ENCODE measurements around the gene DGLUCY. TPM values are rescaled to one million over a fixed set of nuclear protein-coding genes. Genes with fewer than 3 reads are reported as not detected.

Gene DGLUCY, protein sequence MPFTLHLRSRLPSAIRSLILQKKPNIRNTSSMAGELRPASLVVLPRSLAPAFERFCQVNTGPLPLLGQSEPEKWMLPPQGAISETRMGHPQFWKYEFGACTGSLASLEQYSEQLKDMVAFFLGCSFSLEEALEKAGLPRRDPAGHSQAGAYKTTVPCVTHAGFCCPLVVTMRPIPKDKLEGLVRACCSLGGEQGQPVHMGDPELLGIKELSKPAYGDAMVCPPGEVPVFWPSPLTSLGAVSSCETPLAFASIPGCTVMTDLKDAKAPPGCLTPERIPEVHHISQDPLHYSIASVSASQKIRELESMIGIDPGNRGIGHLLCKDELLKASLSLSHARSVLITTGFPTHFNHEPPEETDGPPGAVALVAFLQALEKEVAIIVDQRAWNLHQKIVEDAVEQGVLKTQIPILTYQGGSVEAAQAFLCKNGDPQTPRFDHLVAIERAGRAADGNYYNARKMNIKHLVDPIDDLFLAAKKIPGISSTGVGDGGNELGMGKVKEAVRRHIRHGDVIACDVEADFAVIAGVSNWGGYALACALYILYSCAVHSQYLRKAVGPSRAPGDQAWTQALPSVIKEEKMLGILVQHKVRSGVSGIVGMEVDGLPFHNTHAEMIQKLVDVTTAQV
- total RNA-seq, result 10 to 100 TPM; 67.2 to 74.3 TPM
- 10 to 100 TPM; 29.0 to 36.9 TPM for polyA plus RNA-seq
- long read RNA-seq, donor 1, partial matches to known transcripts, result 8 of 12 reads
- long read RNA-seq, donor 1, other reads (novel, unspliced or antisense), result 0 of 12 reads
- long read RNA-seq, donor 2, partial matches to known transcripts, result 0 of 3 reads
- long read RNA-seq, donor 2, other reads (novel, unspliced or antisense), result 0 of 3 reads
- long read RNA-seq, donor 3, partial matches to known transcripts, result 5 of 5 reads
- long read RNA-seq, donor 3, other reads (novel, unspliced or antisense), result 0 of 5 reads
- long read RNA-seq, donor 4, partial matches to known transcripts, result 0 of 3 reads
- long read RNA-seq, donor 4, other reads (novel, unspliced or antisense), result 0 of 3 reads
- long read RNA-seq, donor 5, partial matches to known transcripts, result 7 of 10 reads
- long read RNA-seq, donor 5, other reads (novel, unspliced or antisense), result 0 of 10 reads

DNA sequence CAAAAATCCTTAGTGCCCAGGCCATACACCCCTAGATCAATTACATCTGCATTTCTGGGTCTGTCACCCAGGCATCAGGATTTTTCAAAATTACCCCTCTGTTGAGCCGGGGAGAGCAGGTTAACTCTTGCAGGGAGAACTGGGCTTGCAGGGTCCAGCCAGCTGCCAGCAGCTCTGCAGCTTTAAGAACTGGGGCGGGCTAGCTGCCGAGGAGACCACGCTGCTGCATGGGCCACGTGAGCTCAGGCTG is at the start of gene DGLUCY:
Gene DGLUCY (plus strand): TSS at position 245 of the 250 bp plus-strand sequence. CDS start 46,222 bp downstream, outside the sequence.
- Histone ChIP-seq H3K27me3 (ENCODE audit: control insufficient read depth in 3 of 3, insufficient read depth in 3 of 3, low read length in 2 of 3) (no peaks in the 10 kb centered on the region), H3K27ac (ENCODE audit: low read depth in 1 of 2, low read length in 1 of 2) (peak within 1 kb of the TSS; percentile 92 to 98), H3K4me3 (peak within 1 kb of the TSS; percentile 75), H3K4me1 (ENCODE audit: control insufficient read depth in 5 of 5, insufficient read depth in 5 of 5, low read length in 5 of 5) (peaks cover 11 to 31% (median 12%) of the 10 kb centered on the region in 5 donors), H3K9ac (ENCODE audit: insufficient read depth in 1 of 2, low read length in 2 of 2) (peak within 1 kb of the TSS; percentile 74 to 83), H3K9me3 (ENCODE audit: control insufficient read depth in 4 of 4, insufficient read depth in 3 of 4, low read length in 3 of 4) (no peaks in the 10 kb centered on the region), H3K36me3 (ENCODE audit: control insufficient read depth in 4 of 4, insufficient read depth in 4 of 4, low read length in 4 of 4) (no peaks in the 10 kb centered on the region)
- WGBS, 2 donors, result 0 to 3% methylated on average over 5 of the region's 5 CpGs
- DNase-seq (peak; percentile 86 to 92 (median 88)), ATAC-seq (ENCODE audit: insufficient read depth, low FRiP score) (peak; percentile 85)
- TF ChIP-seq, protein P1, sequence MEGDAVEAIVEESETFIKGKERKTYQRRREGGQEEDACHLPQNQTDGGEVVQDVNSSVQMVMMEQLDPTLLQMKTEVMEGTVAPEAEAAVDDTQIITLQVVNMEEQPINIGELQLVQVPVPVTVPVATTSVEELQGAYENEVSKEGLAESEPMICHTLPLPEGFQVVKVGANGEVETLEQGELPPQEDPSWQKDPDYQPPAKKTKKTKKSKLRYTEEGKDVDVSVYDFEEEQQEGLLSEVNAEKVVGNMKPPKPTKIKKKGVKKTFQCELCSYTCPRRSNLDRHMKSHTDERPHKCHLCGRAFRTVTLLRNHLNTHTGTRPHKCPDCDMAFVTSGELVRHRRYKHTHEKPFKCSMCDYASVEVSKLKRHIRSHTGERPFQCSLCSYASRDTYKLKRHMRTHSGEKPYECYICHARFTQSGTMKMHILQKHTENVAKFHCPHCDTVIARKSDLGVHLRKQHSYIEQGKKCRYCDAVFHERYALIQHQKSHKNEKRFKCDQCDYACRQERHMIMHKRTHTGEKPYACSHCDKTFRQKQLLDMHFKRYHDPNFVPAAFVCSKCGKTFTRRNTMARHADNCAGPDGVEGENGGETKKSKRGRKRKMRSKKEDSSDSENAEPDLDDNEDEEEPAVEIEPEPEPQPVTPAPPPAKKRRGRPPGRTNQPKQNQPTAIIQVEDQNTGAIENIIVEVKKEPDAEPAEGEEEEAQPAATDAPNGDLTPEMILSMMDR (IDR thresholded peaks at IDR 0.05; ENCODE audit: control extremely low read depth, extremely low read depth), result no peak

DNA sequence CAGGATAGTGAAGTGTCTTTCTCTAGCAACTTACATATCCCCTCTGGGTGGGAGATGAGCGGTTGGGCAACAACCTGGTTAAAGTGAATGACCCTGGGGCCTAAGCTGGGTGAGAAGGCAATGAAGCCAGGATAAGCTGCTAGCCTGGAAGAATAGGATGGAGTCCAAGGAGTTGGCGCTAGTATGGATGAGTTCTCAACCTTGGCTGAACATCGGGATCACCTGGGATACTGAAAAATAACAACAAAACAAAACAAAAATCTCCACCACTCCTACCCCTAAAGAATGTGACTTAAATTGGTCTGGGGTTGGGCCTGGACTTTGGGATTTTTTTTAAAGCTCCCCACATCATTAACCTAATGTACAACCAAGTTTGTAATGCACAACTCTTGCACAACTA is 48.6 kb upstream of the DGLUCY start:
- 80 to 90% methylated on average over 3 of the region's 3 CpGs for WGBS, 2 donors
- TF ChIP-seq, protein P1 (IDR thresholded peaks at IDR 0.05; ENCODE audit: control extremely low read depth, extremely low read depth), result no peak

DNA sequence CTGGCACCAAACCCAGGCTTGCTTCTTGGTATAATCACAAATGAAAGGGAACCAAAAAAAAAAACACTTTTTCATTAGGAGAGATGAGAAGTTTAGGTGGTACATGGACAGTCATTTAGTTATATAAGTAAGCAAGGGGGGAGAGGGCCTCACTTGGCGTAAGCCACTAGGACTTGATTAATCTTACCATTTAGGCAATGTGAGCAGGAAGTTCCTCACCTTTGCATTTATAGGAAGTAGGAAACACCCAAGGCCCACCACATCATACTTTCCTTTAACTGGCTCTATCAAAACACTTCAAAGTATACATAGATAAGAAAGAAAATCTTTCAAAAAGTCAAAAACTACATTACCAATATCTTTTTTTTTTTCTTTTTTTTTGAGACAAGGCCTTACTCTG is 46.7 kb upstream of the DGLUCY start:
- H3K27ac ChIP-seq (ENCODE audit: low read depth in 1 of 2, low read length in 1 of 2), result no peak overlapping the region
- peaks cover 0 to 2% (median 0%) of the 10 kb centered on the region in 5 donors for H3K4me1 ChIP-seq (ENCODE audit: control insufficient read depth in 5 of 5, insufficient read depth in 5 of 5, low read length in 5 of 5)
- TF ChIP-seq, protein P1 (IDR thresholded peaks at IDR 0.05; ENCODE audit: control extremely low read depth, extremely low read depth), result no peak
- H3K36me3 ChIP-seq (ENCODE audit: control insufficient read depth in 4 of 4, insufficient read depth in 4 of 4, low read length in 4 of 4), result no peaks in the 10 kb centered on the region
- 48 to 76% methylated on average over 1 of the region's 1 CpG for WGBS, 2 donors
- no peak for DNase-seq
- no peaks in the 10 kb centered on the region for H3K27me3 ChIP-seq (ENCODE audit: control insufficient read depth in 3 of 3, insufficient read depth in 3 of 3, low read length in 2 of 3)
- no peak for ATAC-seq (ENCODE audit: insufficient read depth, low FRiP score)
- peaks cover 0 to 2% (median 0%) of the 10 kb centered on the region in 4 donors for H3K9me3 ChIP-seq (ENCODE audit: control insufficient read depth in 4 of 4, insufficient read depth in 3 of 4, low read length in 3 of 4)
- no peak overlapping the region for H3K4me3 ChIP-seq
- no peak overlapping the region for H3K9ac ChIP-seq (ENCODE audit: insufficient read depth in 1 of 2, low read length in 2 of 2)

More for the DNA sequence above, 48.6 kb upstream of the DGLUCY start:
- no peak overlapping the region for H3K9ac ChIP-seq (ENCODE audit: insufficient read depth in 1 of 2, low read length in 2 of 2)
- H3K4me1 ChIP-seq (ENCODE audit: control insufficient read depth in 5 of 5, insufficient read depth in 5 of 5, low read length in 5 of 5), result peaks cover 0 to 6% (median 3%) of the 10 kb centered on the region in 5 donors
- H3K9me3 ChIP-seq (ENCODE audit: control insufficient read depth in 4 of 4, insufficient read depth in 3 of 4, low read length in 3 of 4), result peaks cover 0 to 2% (median 0%) of the 10 kb centered on the region in 4 donors
- H3K4me3 ChIP-seq, result no peak overlapping the region
- no peak for DNase-seq
- ATAC-seq (ENCODE audit: insufficient read depth, low FRiP score), result no peak
- no peak overlapping the region for H3K27ac ChIP-seq (ENCODE audit: low read depth in 1 of 2, low read length in 1 of 2)
- H3K27me3 ChIP-seq (ENCODE audit: control insufficient read depth in 3 of 3, insufficient read depth in 3 of 3, low read length in 2 of 3), result no peaks in the 10 kb centered on the region
- no peaks in the 10 kb centered on the region for H3K36me3 ChIP-seq (ENCODE audit: control insufficient read depth in 4 of 4, insufficient read depth in 4 of 4, low read length in 4 of 4)

All from lung (tissue), 16 donors.